Measurements from ENCODE around the gene PDE6D.

- TF ChIP-seq POLR2A (IDR thresholded peaks at IDR 0.05) (no peak), CTCF (IDR thresholded peaks at IDR 0.05) (no peak), POLR2AphosphoS5 (IDR thresholded peaks at IDR 0.05) (no peak), EP300 (IDR thresholded peaks at IDR 0.05) (no peak)
These were observed 91.8 kb downstream of the PDE6D start for GRCh38 chr2:231689124-231689893.

Measured in upper lobe of left lung (tissue), 4 donors.